Endothelial cell of hepatic sinusoid (primary cell): Measurements from ENCODE around the gene CNFN.

Experiments
- in situ Hi-C: cut with HindIII; loops from 2 replicates; pipeline ENCODE4 v1.10.0; 2017; ENCODE audit warnings: low sequenced_read_pairs

The CNFN gene

GRCh38 chr19:42378225-42379215 lies 11.6 kb downstream of the CNFN start:
- in situ Hi-C loops = no loop called here

GRCh38 chr19:42376177-42376555 lies 13.9 kb downstream of the CNFN start:
- in situ Hi-C loops = no loop called here

- in situ Hi-C loops = no loop called here
These were observed 14.5 kb downstream of the CNFN start for GRCh38 chr19:42375415-42376176.

GRCh38 chr19:42374826-42375376 lies 15.2 kb downstream of the CNFN start:
- in situ Hi-C loops = no loop called here

- in situ Hi-C loops = no loop called here
These were observed 19.4 kb downstream of the CNFN start for GRCh38 chr19:42370626-42371175.

- in situ Hi-C loops = no loop called here
These were observed 20.0 kb downstream of the CNFN start for GRCh38 chr19:42370068-42370520.

- in situ Hi-C loops = loop anchor here (10.0 kb wide), 1 partner anchor 365 kb away; no protein-coding TSS in a partner anchor
These were observed 20.5 kb downstream of the CNFN start for GRCh38 chr19:42369433-42370067.

- in situ Hi-C loops = loop anchor here (10.0 kb wide), 1 partner anchor 364 kb away; no protein-coding TSS in a partner anchor
These were observed 21.3 kb downstream of the CNFN start for GRCh38 chr19:42368765-42369164.

GRCh38 chr19:42368360-42368759 lies 21.7 kb downstream of the CNFN start:
- in situ Hi-C loops = loop anchor here (10.0 kb wide), 1 partner anchor 364 kb away; no protein-coding TSS in a partner anchor

GRCh38 chr19:42367929-42368328 lies 22.2 kb downstream of the CNFN start:
- in situ Hi-C loops = loop anchor here (10.0 kb wide), 1 partner anchor 363 kb away; no protein-coding TSS in a partner anchor

- in situ Hi-C loops = loop anchor here (10.0 kb wide), 1 partner anchor 362 kb away; no protein-coding TSS in a partner anchor
These were observed 23.4 kb downstream of the CNFN start for GRCh38 chr19:42366673-42367072.

- in situ Hi-C loops = loop anchor here (10.0 kb wide), 1 partner anchor 359 kb away; no protein-coding TSS in a partner anchor
These were observed 26.3 kb downstream of the CNFN start for GRCh38 chr19:42363614-42364346.

- in situ Hi-C loops = loop anchor here (10.0 kb wide), 1 partner anchor 358 kb away; no protein-coding TSS in a partner anchor
These were observed 27.1 kb downstream of the CNFN start for GRCh38 chr19:42362891-42363440.

- in situ Hi-C loops = loop anchor here (10.0 kb wide), 1 partner anchor 358 kb away; no protein-coding TSS in a partner anchor
These were observed 27.8 kb downstream of the CNFN start for GRCh38 chr19:42362342-42362741.

- in situ Hi-C loops = loop anchor here (10.0 kb wide), 1 partner anchor 357 kb away; no protein-coding TSS in a partner anchor
These were observed 28.6 kb downstream of the CNFN start for GRCh38 chr19:42361545-42361910.

- in situ Hi-C loops = loop anchor here (10.0 kb wide), 1 partner anchor 356 kb away; no protein-coding TSS in a partner anchor
These were observed 29.1 kb downstream of the CNFN start for GRCh38 chr19:42360787-42361544.

- in situ Hi-C loops = no loop called here
These were observed 32.8 kb downstream of the CNFN start for GRCh38 chr19:42357290-42357689.

GRCh38 chr19:42356686-42357085 lies 33.4 kb downstream of the CNFN start:
- in situ Hi-C loops = no loop called here
